PC-3 (cell line): ENCODE results near the gene ARHGAP11B.
"Not testable (repeated sequence)": the region's sequence is repeated elsewhere in the genome, so short reads cannot be mapped to it uniquely, and the experiment has no call there.

Source experiments
- CTCF ChIP-seq: fragments of 300-600 bp; sonication (generic); conservative IDR thresholded peaks from 2 replicates; pipeline ENCODE4 v1.5.1; 2017; ENCODE audit warnings: antibody characterized with exemption, low read depth, mild to moderate bottlenecking, low read length
- EZH2 ChIP-seq: fragments of 300-600 bp; sonication (generic); IDR thresholded peaks from one replicate; pipeline ENCODE4 v1.6.1; 2017; ENCODE audit warnings: antibody characterized with exemption, mild to moderate bottlenecking, low read length; ENCODE audit not compliant: unreplicated experiment
- EZH2phosphoT487 ChIP-seq: fragments of 300-600 bp; sonication (generic); IDR thresholded peaks from 2 replicates; pipeline ENCODE4 v1.6.1; 2018; ENCODE audit warnings: mild to moderate bottlenecking, antibody characterized with exemption, low read length, borderline replicate concordance

GRCh38 chr15:30598953-30599352 is 27.0 kb upstream of the ARHGAP11B start:
- not testable (repeated sequence) for TF ChIP-seq EZH2, CTCF, EZH2phosphoT487
